ENCODE results near the gene GABRG3. TPM values are rescaled to one million over a fixed set of nuclear protein-coding genes. Genes with fewer than 3 reads are reported as not detected.

The GABRG3 gene
- total RNA-seq, 1 experiment from 2014 or later = not detected

GRCh38 chr15:27499191-27499590, 528.2 kb downstream of the GABRG3 start (continued):
- TF ChIP-seq ZBTB33 (IDR thresholded peaks at IDR 0.05; ENCODE audit: extremely low read depth, insufficient replicate concordance, low read length) (no peak), CEBPB (IDR thresholded peaks at IDR 0.05; ENCODE audit: low read depth) (no peak), EZH2phosphoT487 (IDR thresholded peaks at IDR 0.05; ENCODE audit: borderline replicate concordance) (no peak), JUND (IDR thresholded peaks at IDR 0.05) (no peak), POLR2AphosphoS5 (IDR thresholded peaks at IDR 0.05; ENCODE audit: low read depth, low read length) (no peak), TCF7L2 (IDR thresholded peaks at IDR 0.05; ENCODE audit: borderline replicate concordance, extremely low read depth, insufficient read depth, insufficient read length) (no peak), ZFX (IDR thresholded peaks at IDR 0.05) (no peak), EZH2 (IDR thresholded peaks at IDR 0.05) (no peak), RAD21 (IDR thresholded peaks at IDR 0.05; ENCODE audit: low read depth) (no peak), POLR2A (IDR thresholded peaks at IDR 0.05; ENCODE audit: borderline replicate concordance, extremely low read depth, insufficient read depth, insufficient read length) (no peak)

- BruUV-seq (replicated peaks) = no TSS peak
- Histone ChIP-seq H3K4me1 (ENCODE audit: control insufficient read depth in 1 of 2, insufficient read depth in 2 of 2, low read length in 2 of 2) (no peaks in the 10 kb centered on the region), H3K4me3 (replicated peaks in 1 of 2; ENCODE audit: low read depth in 1 of 2, low read length in 2 of 2) (no peak overlapping the region), H3K79me2 (ENCODE audit: insufficient read depth, low read length) (no peaks in the 10 kb centered on the region), H4K20me1 (ENCODE audit: insufficient read depth) (no peaks in the 10 kb centered on the region), H3K27me3 (ENCODE audit: insufficient read depth, low read length) (no peaks in the 10 kb centered on the region), H3K9me3 (ENCODE audit: control insufficient read depth in 1 of 2, insufficient read depth in 1 of 2, low read depth in 1 of 2, low read length in 2 of 2) (peaks cover 4 to 39% of the 10 kb centered on the region in 2 experiments; a peak in 2 of 4 replicates), H3K9ac (ENCODE audit: low read length) (no peak overlapping the region), H3K36me3 (ENCODE audit: control insufficient read depth in 1 of 2, insufficient read depth in 2 of 2, low read length in 2 of 2) (no peaks in the 10 kb centered on the region), H2AFZ (ENCODE audit: low read depth, low read length, poor library complexity, severe bottlenecking) (no peak overlapping the region), H3K4me2 (ENCODE audit: low read length) (no peak overlapping the region), H3K9me2 (ENCODE audit: insufficient read depth) (no peaks in the 10 kb centered on the region), H3K27ac (ENCODE audit: low read depth, low read length) (no peak overlapping the region)
- ChIA-PET POLR2A (no interaction called here), CTCF (no interaction called here), RAD21 (ENCODE audit: low non-redundant PET in 1 of 2, low total read pairs in 2 of 2, uncharacterized antibody in 2 of 2, unreplicated experiment in 2 of 2) (no interaction called here)
- DNase-seq (ENCODE audit: low read depth, low spot score) = no peak
- intact Hi-C loops (cut with micrococcal nuclease) = no loop called here
- no peak for ATAC-seq
- TF ChIP-seq SRF (IDR thresholded peaks at IDR 0.05; ENCODE audit: low read depth) (no peak), ATF3 (IDR thresholded peaks at IDR 0.05) (no peak), MAX (IDR thresholded peaks at IDR 0.05) (no peak), FOSL1 (IDR thresholded peaks at IDR 0.05; ENCODE audit: low read depth) (no peak), CBX3 (IDR thresholded peaks at IDR 0.05; ENCODE audit: low read depth) (no peak), EGR1 (IDR thresholded peaks at IDR 0.05; ENCODE audit: low read depth) (no peak), ZBTB33 (IDR thresholded peaks at IDR 0.05; ENCODE audit: extremely low read depth, insufficient replicate concordance, low read length) (no peak), JUND (IDR thresholded peaks at IDR 0.05) (no peak), EZH2 (IDR thresholded peaks at IDR 0.05) (no peak), ZFX (IDR thresholded peaks at IDR 0.05) (no peak), SP1 (IDR thresholded peaks at IDR 0.05; ENCODE audit: low read depth) (no peak), ZNF274 (IDR thresholded peaks at IDR 0.05; ENCODE audit: low read depth, low read length) (no peak), ELF1 (IDR thresholded peaks at IDR 0.05; ENCODE audit: borderline replicate concordance, low read depth) (no peak), SIN3A (IDR thresholded peaks at IDR 0.05; ENCODE audit: low read depth) (no peak)
- TF ChIP-seq, protein P1, sequence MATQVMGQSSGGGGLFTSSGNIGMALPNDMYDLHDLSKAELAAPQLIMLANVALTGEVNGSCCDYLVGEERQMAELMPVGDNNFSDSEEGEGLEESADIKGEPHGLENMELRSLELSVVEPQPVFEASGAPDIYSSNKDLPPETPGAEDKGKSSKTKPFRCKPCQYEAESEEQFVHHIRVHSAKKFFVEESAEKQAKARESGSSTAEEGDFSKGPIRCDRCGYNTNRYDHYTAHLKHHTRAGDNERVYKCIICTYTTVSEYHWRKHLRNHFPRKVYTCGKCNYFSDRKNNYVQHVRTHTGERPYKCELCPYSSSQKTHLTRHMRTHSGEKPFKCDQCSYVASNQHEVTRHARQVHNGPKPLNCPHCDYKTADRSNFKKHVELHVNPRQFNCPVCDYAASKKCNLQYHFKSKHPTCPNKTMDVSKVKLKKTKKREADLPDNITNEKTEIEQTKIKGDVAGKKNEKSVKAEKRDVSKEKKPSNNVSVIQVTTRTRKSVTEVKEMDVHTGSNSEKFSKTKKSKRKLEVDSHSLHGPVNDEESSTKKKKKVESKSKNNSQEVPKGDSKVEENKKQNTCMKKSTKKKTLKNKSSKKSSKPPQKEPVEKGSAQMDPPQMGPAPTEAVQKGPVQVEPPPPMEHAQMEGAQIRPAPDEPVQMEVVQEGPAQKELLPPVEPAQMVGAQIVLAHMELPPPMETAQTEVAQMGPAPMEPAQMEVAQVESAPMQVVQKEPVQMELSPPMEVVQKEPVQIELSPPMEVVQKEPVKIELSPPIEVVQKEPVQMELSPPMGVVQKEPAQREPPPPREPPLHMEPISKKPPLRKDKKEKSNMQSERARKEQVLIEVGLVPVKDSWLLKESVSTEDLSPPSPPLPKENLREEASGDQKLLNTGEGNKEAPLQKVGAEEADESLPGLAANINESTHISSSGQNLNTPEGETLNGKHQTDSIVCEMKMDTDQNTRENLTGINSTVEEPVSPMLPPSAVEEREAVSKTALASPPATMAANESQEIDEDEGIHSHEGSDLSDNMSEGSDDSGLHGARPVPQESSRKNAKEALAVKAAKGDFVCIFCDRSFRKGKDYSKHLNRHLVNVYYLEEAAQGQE (IDR thresholded peaks at IDR 0.05; ENCODE audit: low read depth) = no peak
Observed at GRCh38 chr15:27499719-27500118, 528.7 kb downstream of the GABRG3 start.

Measured in HCT116 (cell line).